K562 (cell line): ENCODE measurements around the gene PCDH9. TPM values are rescaled to one million over a fixed set of nuclear protein-coding genes. Genes with fewer than 3 reads are reported as not detected.

Experiments used
- ATAC-seq: fragments of 200-7000 bp; cut with Tn5 transposase; 3 replicates; pipeline ENCODE4 v1.9.1; 2020; ENCODE audit warnings: moderate library complexity
- BruUV-seq: library from RNA; stranded (reverse); fragments of 400-500 nt; replicated peaks from 2 replicates; lab custom pipeline; 2021; lab: Mats Ljungman, UMichigan
- CTCF ChIA-PET: fragments of 300-600 bp; formaldehyde crosslinking; extraction: SDS; loops from one replicate; lab custom pipeline; 2021; ENCODE audit warnings: low intra/inter-chr PET ratio; lab: Yijun Ruan, JAX
- POLR2A ChIA-PET: fragments of 300-600, 350-650 bp; sonication (Branson Sonifier 250); formaldehyde crosslinking; extraction: SDS; loops from one replicate; lab custom pipeline; 2021; ENCODE audit warnings: antibody characterized with exemption, inconsistent platforms; lab: Yijun Ruan, JAX
- DNase-seq, 4 experiments: peaks; one replicate each; pipeline versions ENCODE4 v3.0.0 to v3.0.0-alpha.2; 2011 to 2018; ENCODE audit warnings: low spot score in 3 of 4, mixed read lengths in 3 of 4; ENCODE audit errors: extremely low read depth in 1 of 4
- FAIRE-seq: peaks from 2 replicates; lab custom pipeline; 2011; peaks lifted over from hg19 to GRCh38; lab: Jason Lieb, UNC
- H2AFZ ChIP-seq: 2 replicates; pipeline ENCODE4 v1.6.0; 2011; ENCODE audit warnings: low read depth, low read length, control low read depth, inconsistent platforms
- H3K27ac ChIP-seq: fragments of 200-600 bp; 3 replicates; pipeline ENCODE4 v1.8.0; 2011; ENCODE audit warnings: low read depth, mild to moderate bottlenecking, control low read depth, inconsistent platforms, low read length, moderate library complexity, mixed read lengths; ENCODE audit errors: extremely low read depth
- H3K27me3 ChIP-seq, 2 experiments: fragments of 300-600 bp in 1 of 2; 2 replicates in 1 of 2; 3 replicates in 1 of 2; pipeline versions ENCODE4 v1.6.0 to v1.8.0; 2011; ENCODE audit warnings: inconsistent platforms in 2 of 2, low read length in 2 of 2, mild to moderate bottlenecking in 1 of 2, mixed read lengths in 1 of 2, moderate library complexity in 1 of 2; ENCODE audit not compliant: control insufficient read depth in 2 of 2, insufficient read depth in 2 of 2
- H3K36me3 ChIP-seq: fragments of 300-600 bp; 3 replicates; pipeline ENCODE4 v1.8.0; 2011; ENCODE audit warnings: mild to moderate bottlenecking, low read length, inconsistent platforms; ENCODE audit not compliant: control insufficient read depth, insufficient read depth
- H3K4me1 ChIP-seq, 2 experiments: fragments of 200-600 bp in 1 of 2; replicated peaks in 1 of 2; 2 replicates in 1 of 2; 3 replicates in 1 of 2; pipeline versions ENCODE4 v1.5.1 to v1.8.0; 2011; ENCODE audit warnings: inconsistent platforms in 2 of 2, low read length in 2 of 2, mild to moderate bottlenecking in 1 of 2, mixed read lengths in 1 of 2, moderate library complexity in 1 of 2; ENCODE audit not compliant: control insufficient read depth in 2 of 2, insufficient read depth in 2 of 2
- H3K4me2 ChIP-seq: 2 replicates; pipeline ENCODE4 v1.6.1; 2011; ENCODE audit warnings: low read length, control low read depth, inconsistent platforms, mixed read lengths; ENCODE audit not compliant: insufficient read depth
- H3K4me3 ChIP-seq: fragments of 200-600 bp; sonication (generic), shearing (Covaris generic); 2 replicates; pipeline ENCODE4 v1.5.1; 2016; ENCODE audit warnings: control low read depth, inconsistent platforms
- H3K79me2 ChIP-seq: fragments of 200-600 bp; 3 replicates; pipeline ENCODE4 v1.8.0; 2011; ENCODE audit warnings: low read length, inconsistent platforms; ENCODE audit not compliant: control insufficient read depth, insufficient read depth
- H3K9ac ChIP-seq, 2 experiments: 2 replicates each; pipeline versions ENCODE4 v1.6.0 to v1.6.1; 2011; ENCODE audit warnings: low read depth in 2 of 2, low read length in 2 of 2, control low read depth in 1 of 2, inconsistent platforms in 1 of 2, mild to moderate bottlenecking in 1 of 2, mixed read lengths in 1 of 2; ENCODE audit not compliant: insufficient read depth in 1 of 2
- H3K9me1 ChIP-seq: one replicate; pipeline ENCODE4 v1.6.0; 2011; ENCODE audit warnings: inconsistent platforms, mild to moderate bottlenecking, low read length, moderate library complexity; ENCODE audit not compliant: control insufficient read depth, insufficient read depth
- H3K9me3 ChIP-seq: replicated peaks from 2 replicates; pipeline ENCODE4 v1.5.1; 2011; ENCODE audit warnings: low read depth, low read length, inconsistent platforms; ENCODE audit not compliant: control insufficient read depth, insufficient read depth
- H4K20me1 ChIP-seq: replicated peaks from 2 replicates; pipeline ENCODE4 v1.6.1; 2011; ENCODE audit warnings: low read length, inconsistent platforms, mixed read lengths; ENCODE audit not compliant: control insufficient read depth, insufficient read depth
- CC2D1A ChIP-seq: fragments of 450-650 bp; IDR thresholded peaks from 2 replicates; pipeline ENCODE4 v1.6.1; 2017; ENCODE audit warnings: mild to moderate bottlenecking
- CXXC5 ChIP-seq: fragments of 250-450 bp; sonication (Bioruptor Pico); IDR thresholded peaks from 2 replicates; pipeline ENCODE4 v1.8.0; 2022; ENCODE audit warnings: inconsistent platforms, mild to moderate bottlenecking, moderate library complexity
- NBN ChIP-seq: fragments of 450-650 bp; IDR thresholded peaks from 2 replicates; pipeline ENCODE4 v1.6.1; 2016; ENCODE audit warnings: low read depth, mild to moderate bottlenecking
- PHB ChIP-seq: fragments of 250-450 bp; sonication (Bioruptor Pico); IDR thresholded peaks from 2 replicates; pipeline ENCODE4 v1.5.0; 2021
- SMARCB1 ChIP-seq: IDR thresholded peaks from 2 replicates; pipeline ENCODE4 v1.6.1; 2011; ENCODE audit warnings: improper control_type of control experiment, low read depth; ENCODE audit not compliant: insufficient read length
- ZFP36 ChIP-seq: fragments of 150-350 bp; IDR thresholded peaks from 2 replicates; pipeline ENCODE4 v1.6.1; 2018; ENCODE audit warnings: low read length, low read depth; ENCODE audit not compliant: partially characterized antibody
- ZNF274 ChIP-seq: IDR thresholded peaks from 2 replicates; pipeline ENCODE4 v1.6.1; 2011; ENCODE audit warnings: low read depth, mild to moderate bottlenecking, low read length, moderate library complexity, borderline replicate concordance
- ZNF778 ChIP-seq: fragments of 450-650 bp; formaldehyde crosslinking; IDR thresholded peaks from 2 replicates; pipeline ENCODE4 v1.4.0; 2020; ENCODE audit warnings: mild to moderate bottlenecking, moderate library complexity
- WGBS: fragments of 100-300 bp; shearing (Covaris generic); methylation state at CpG from one replicate; pipeline ENCODE4 v1.1.6; 2016; ENCODE audit warnings: low coverage, mixed read lengths; ENCODE audit not compliant: insufficient coverage; ENCODE audit errors: missing lambda C conversion rate; 5-methylcytosine and 5-hydroxymethylcytosine counted together
- in situ Hi-C: fragments of 300-500 bp; cut with MboI; formaldehyde crosslinking; loops from 4 replicates; pipeline ENCODE4 v1.15.0; 2018; ENCODE audit warnings: inconsistent platforms, mixed read lengths
- intact Hi-C: fragments of 100-400 bp; cut with micrococcal nuclease; formaldehyde crosslinking; loops from 2 replicates; pipeline ENCODE4 v1.14.2; 2022
- polyA plus RNA-seq, 8 experiments: library from polyadenylated mRNA; depleted of rRNA in 4 of 8; stranded (reverse) in 5 of 8; unstranded in 3 of 8; fragments of >200 nt; fragmentation: Nextera tagmentation in 2 of 8; fragmentation: Illumina TruSeq in 1 of 8; extraction: Ambion mirVana in 2 of 8; extraction: Trizol in 1 of 8; gene quantifications; 2 replicates each; pipeline versions ENCODE4 v1.2.1 to v1.2.3, GENCODE V29; 2011 to 2014; ENCODE audit warnings: inconsistent platforms in 1 of 8, missing spikeins in 1 of 8
- total RNA-seq, 7 experiments: library from RNA; depleted of rRNA in 6 of 7; stranded (reverse); fragments of >200 nt in 6 of 7; fragmentation: Illumina TruSeq in 2 of 7; extraction: Trizol in 2 of 7; gene quantifications; 2 replicates each; pipeline versions ENCODE4 v1.2.1 to v1.2.3, GENCODE V29; 2011 to 2021; ENCODE audit warnings: low replicate concordance in 1 of 7
- TF ChIP-seq, protein P1 (sequence below): fragments of 450-650 bp; IDR thresholded peaks from one replicate; pipeline ENCODE4 v1.6.1; 2018; ENCODE audit warnings: mild to moderate bottlenecking, moderate library complexity; ENCODE audit not compliant: partially characterized antibody
- TF ChIP-seq, protein P2 (sequence below): fragments of 250-450 bp; sonication (Bioruptor Pico); IDR thresholded peaks from 2 replicates; pipeline ENCODE4 v1.4.0; 2020; ENCODE audit warnings: mild to moderate bottlenecking, moderate library complexity, borderline replicate concordance
- TF ChIP-seq, protein P3 (sequence below), 2 experiments: IDR thresholded peaks; 2 replicates each; pipeline ENCODE4 v1.6.1; 2012; ENCODE audit warnings: improper control_type of control experiment in 2 of 2, low read depth in 2 of 2, low read length in 2 of 2, borderline replicate concordance in 1 of 2
- TF ChIP-seq, protein P4 (sequence below): fragments of 450-650 bp; IDR thresholded peaks from 2 replicates; pipeline ENCODE4 v1.6.1; 2017; ENCODE audit warnings: antibody characterized with exemption

PCDH9 gene
- total and polyA plus RNA-seq, 9 of the 15 experiments (the other 6 are each of a cell fraction or from before 2014, with no cell fraction given) = 1.1 to 6.7 (median 4.9) TPM

DNA sequence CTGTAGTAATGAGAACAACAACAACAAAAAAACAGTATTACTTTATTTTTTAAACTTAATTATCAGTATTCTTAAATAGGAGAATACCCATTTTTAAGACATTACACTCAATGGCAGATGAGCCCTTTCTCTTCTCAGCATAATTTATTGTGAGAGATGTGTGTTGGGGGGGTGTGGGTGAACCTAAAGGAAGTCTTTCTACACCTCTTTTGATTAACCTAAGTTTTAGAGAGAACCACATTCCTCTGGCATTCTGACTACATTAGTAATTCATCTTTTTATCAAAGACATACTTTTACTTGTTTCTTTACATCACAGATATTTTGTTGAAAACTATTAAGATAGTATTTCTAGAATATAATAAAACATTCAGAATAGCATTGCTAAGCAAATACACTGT is 890.9 kb downstream of the PCDH9 start (continued):
- TF ChIP-seq, protein P1, sequence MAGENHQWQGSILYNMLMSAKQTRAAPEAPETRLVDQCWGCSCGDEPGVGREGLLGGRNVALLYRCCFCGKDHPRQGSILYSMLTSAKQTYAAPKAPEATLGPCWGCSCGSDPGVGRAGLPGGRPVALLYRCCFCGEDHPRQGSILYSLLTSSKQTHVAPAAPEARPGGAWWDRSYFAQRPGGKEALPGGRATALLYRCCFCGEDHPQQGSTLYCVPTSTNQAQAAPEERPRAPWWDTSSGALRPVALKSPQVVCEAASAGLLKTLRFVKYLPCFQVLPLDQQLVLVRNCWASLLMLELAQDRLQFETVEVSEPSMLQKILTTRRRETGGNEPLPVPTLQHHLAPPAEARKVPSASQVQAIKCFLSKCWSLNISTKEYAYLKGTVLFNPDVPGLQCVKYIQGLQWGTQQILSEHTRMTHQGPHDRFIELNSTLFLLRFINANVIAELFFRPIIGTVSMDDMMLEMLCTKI = no peak
- TF ChIP-seq SMARCB1 = no peak
- TF ChIP-seq, protein P2, sequence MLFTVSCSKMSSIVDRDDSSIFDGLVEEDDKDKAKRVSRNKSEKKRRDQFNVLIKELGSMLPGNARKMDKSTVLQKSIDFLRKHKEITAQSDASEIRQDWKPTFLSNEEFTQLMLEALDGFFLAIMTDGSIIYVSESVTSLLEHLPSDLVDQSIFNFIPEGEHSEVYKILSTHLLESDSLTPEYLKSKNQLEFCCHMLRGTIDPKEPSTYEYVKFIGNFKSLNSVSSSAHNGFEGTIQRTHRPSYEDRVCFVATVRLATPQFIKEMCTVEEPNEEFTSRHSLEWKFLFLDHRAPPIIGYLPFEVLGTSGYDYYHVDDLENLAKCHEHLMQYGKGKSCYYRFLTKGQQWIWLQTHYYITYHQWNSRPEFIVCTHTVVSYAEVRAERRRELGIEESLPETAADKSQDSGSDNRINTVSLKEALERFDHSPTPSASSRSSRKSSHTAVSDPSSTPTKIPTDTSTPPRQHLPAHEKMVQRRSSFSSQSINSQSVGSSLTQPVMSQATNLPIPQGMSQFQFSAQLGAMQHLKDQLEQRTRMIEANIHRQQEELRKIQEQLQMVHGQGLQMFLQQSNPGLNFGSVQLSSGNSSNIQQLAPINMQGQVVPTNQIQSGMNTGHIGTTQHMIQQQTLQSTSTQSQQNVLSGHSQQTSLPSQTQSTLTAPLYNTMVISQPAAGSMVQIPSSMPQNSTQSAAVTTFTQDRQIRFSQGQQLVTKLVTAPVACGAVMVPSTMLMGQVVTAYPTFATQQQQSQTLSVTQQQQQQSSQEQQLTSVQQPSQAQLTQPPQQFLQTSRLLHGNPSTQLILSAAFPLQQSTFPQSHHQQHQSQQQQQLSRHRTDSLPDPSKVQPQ (CRISPR knock-in tag) = no peak

DNA sequence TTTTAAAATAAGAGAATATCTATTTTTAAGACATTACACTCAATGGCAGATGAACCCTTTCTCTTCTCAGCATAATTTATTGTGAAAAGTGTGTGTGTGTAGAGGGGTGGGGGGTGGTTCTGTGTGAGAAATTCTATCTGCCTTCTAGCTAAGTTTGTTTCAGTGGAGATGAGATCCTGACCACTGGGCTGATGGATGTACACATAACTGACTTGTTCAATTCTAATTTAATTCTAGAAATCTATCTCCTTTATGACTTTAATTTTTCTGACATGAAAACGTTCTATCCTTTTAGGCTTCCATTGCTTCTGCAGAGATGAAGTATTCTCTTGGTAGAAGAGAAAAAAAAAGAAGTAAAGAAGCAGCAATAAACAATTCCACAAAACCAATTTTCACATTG is 891.6 kb downstream of the PCDH9 start:
- Histone ChIP-seq H3K9ac (no peak overlapping the region), H3K4me3 (no peak overlapping the region), H4K20me1 (no peaks in the 10 kb centered on the region), H2AFZ (no peak overlapping the region), H3K36me3 (no peaks in the 10 kb centered on the region), H3K9me1 (no peaks in the 10 kb centered on the region), H3K4me2 (no peak overlapping the region), H3K9me3 (no peaks in the 10 kb centered on the region), H3K79me2 (no peaks in the 10 kb centered on the region), H3K27ac (no peak overlapping the region), H3K4me1 (no peaks in the 10 kb centered on the region), H3K27me3 (no peaks in the 10 kb centered on the region)
- in situ Hi-C loops (no loop called here), intact Hi-C loops (no loop called here)
- 0% methylated on average over 1 of the region's 1 CpG for WGBS
- POLR2A ChIA-PET = no interaction called here
- ATAC-seq (no peak), FAIRE-seq (no peak), DNase-seq (no peak)
- CTCF ChIA-PET = no interaction called here
- no TSS peak for BruUV-seq
- TF ChIP-seq CXXC5 (no peak), ZFP36 (no peak), NBN (no peak), PHB (no peak), ZNF274 (no peak), CC2D1A (no peak), ZNF778 (CRISPR knock-in tag) (no peak)
- TF ChIP-seq, protein P3, sequence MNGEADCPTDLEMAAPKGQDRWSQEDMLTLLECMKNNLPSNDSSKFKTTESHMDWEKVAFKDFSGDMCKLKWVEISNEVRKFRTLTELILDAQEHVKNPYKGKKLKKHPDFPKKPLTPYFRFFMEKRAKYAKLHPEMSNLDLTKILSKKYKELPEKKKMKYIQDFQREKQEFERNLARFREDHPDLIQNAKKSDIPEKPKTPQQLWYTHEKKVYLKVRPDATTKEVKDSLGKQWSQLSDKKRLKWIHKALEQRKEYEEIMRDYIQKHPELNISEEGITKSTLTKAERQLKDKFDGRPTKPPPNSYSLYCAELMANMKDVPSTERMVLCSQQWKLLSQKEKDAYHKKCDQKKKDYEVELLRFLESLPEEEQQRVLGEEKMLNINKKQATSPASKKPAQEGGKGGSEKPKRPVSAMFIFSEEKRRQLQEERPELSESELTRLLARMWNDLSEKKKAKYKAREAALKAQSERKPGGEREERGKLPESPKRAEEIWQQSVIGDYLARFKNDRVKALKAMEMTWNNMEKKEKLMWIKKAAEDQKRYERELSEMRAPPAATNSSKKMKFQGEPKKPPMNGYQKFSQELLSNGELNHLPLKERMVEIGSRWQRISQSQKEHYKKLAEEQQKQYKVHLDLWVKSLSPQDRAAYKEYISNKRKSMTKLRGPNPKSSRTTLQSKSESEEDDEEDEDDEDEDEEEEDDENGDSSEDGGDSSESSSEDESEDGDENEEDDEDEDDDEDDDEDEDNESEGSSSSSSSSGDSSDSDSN (IDR thresholded peaks at IDR 0.05; ENCODE audit: borderline replicate concordance in 1 of 2, low read depth in 2 of 2, low read length in 2 of 2) = no peak
- TF ChIP-seq, protein P4, sequence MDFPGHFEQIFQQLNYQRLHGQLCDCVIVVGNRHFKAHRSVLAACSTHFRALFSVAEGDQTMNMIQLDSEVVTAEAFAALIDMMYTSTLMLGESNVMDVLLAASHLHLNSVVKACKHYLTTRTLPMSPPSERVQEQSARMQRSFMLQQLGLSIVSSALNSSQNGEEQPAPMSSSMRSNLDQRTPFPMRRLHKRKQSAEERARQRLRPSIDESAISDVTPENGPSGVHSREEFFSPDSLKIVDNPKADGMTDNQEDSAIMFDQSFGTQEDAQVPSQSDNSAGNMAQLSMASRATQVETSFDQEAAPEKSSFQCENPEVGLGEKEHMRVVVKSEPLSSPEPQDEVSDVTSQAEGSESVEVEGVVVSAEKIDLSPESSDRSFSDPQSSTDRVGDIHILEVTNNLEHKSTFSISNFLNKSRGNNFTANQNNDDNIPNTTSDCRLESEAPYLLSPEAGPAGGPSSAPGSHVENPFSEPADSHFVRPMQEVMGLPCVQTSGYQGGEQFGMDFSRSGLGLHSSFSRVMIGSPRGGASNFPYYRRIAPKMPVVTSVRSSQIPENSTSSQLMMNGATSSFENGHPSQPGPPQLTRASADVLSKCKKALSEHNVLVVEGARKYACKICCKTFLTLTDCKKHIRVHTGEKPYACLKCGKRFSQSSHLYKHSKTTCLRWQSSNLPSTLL = no peak
